ENCODE data around the gene ASB4.

GRCh38 chr7:95534796-95535195, 49.1 kb downstream of the ASB4 start:
- TF ChIP-seq POLR2AphosphoS5 (IDR thresholded peaks at IDR 0.05; ENCODE audit: low read depth, low read length) = no peak
- no peak for TF ChIP-seq POLR2A (IDR thresholded peaks at IDR 0.05; ENCODE audit: low read depth, low read length)
